ENCODE measurements around the gene TRAF3IP3. TPM values are rescaled to one million over a fixed set of nuclear protein-coding genes. Genes with fewer than 3 reads are reported as not detected.

The TRAF3IP3 gene
- total RNA-seq, 1 donor from 2014 or later: not detected

- no peak for TF ChIP-seq CTCF (conservative IDR thresholded peaks at IDR 0.05; ENCODE audit: low read depth, low read length)
Observed at GRCh38 chr1:209715314-209715713, 40.5 kb upstream of the TRAF3IP3 start.

GRCh38 chr1:209717818-209718217 lies 38.0 kb upstream of the TRAF3IP3 start:
- no peak for DNase-seq (ENCODE audit: low read depth)
- no peak for TF ChIP-seq CTCF (conservative IDR thresholded peaks at IDR 0.05; ENCODE audit: low read depth, low read length)
- H3K4me3 ChIP-seq (ENCODE audit: low read depth, low read length): no peak overlapping the region

More at GRCh38 chr1:209715314-209715713, 40.5 kb upstream of the TRAF3IP3 start:
- no peak for DNase-seq (ENCODE audit: low read depth)
- H3K4me3 ChIP-seq (ENCODE audit: low read depth, low read length): no peak overlapping the region

- TF ChIP-seq CTCF (conservative IDR thresholded peaks at IDR 0.05; ENCODE audit: low read depth, low read length): no peak
- no peak for DNase-seq (ENCODE audit: low read depth)
- H3K4me3 ChIP-seq (ENCODE audit: low read depth, low read length): no peak overlapping the region
Observed at GRCh38 chr1:209720326-209720725, 35.5 kb upstream of the TRAF3IP3 start.

- DNase-seq (ENCODE audit: low read depth): no peak
- H3K4me3 ChIP-seq (ENCODE audit: low read depth, low read length): no peak overlapping the region
- TF ChIP-seq CTCF (conservative IDR thresholded peaks at IDR 0.05; ENCODE audit: low read depth, low read length): no peak
Observed at GRCh38 chr1:209720826-209721225, 35.0 kb upstream of the TRAF3IP3 start.

- no peak for TF ChIP-seq CTCF (conservative IDR thresholded peaks at IDR 0.05; ENCODE audit: low read depth, low read length)
- no peak for DNase-seq (ENCODE audit: low read depth)
- H3K4me3 ChIP-seq (ENCODE audit: low read depth, low read length): no peak overlapping the region
Observed at GRCh38 chr1:209721323-209721722, 34.5 kb upstream of the TRAF3IP3 start.

- no peak overlapping the region for H3K4me3 ChIP-seq (ENCODE audit: low read depth, low read length)
Observed at GRCh38 chr1:209723265-209723664, 32.6 kb upstream of the TRAF3IP3 start.

More at GRCh38 chr1:209723265-209723664, 32.6 kb upstream of the TRAF3IP3 start:
- no peak for DNase-seq (ENCODE audit: low read depth)
- TF ChIP-seq CTCF (conservative IDR thresholded peaks at IDR 0.05; ENCODE audit: low read depth, low read length): no peak

Measured in epithelial cell of proximal tubule (primary cell).